HEK293 (cell line): ENCODE data around the gene COL9A1.

Experiments
- CTCF ChIA-PET: fragments of 350-600 bp; formaldehyde crosslinking; extraction: SDS; loops from one replicate; lab custom pipeline; 2021; ENCODE audit warnings: antibody characterized with exemption; lab: Yijun Ruan, JAX
- POLR2A ChIA-PET: fragments of 300-600 bp; formaldehyde crosslinking; extraction: SDS; loops from one replicate; lab custom pipeline; 2020; ENCODE audit warnings: antibody characterized with exemption, inconsistent platforms; lab: Yijun Ruan, JAX
- H3K27ac ChIP-seq: fragments of 200-500 bp; sonication (Bioruptor generic); 2 replicates; pipeline ENCODE4 v1.5.1; 2014; ENCODE audit warnings: low read depth, low read length, control low read depth, inconsistent platforms; ENCODE audit errors: extremely low read depth
- H3K36me3 ChIP-seq, 2 experiments: fragments of 200-500 bp in 1 of 2; sonication (Bioruptor generic) in 1 of 2; 1 replicate in 1 of 2; 2 replicates in 1 of 2; pipeline ENCODE4 v1.5.1; 2014 to 2017; ENCODE audit warnings: inconsistent platforms in 2 of 2, low read length in 2 of 2; ENCODE audit not compliant: control insufficient read depth in 2 of 2, insufficient read depth in 1 of 2
- H3K4me1 ChIP-seq: fragments of 200-500 bp; sonication (Bioruptor generic); 2 replicates; pipeline ENCODE4 v1.5.1; 2014; ENCODE audit warnings: mild to moderate bottlenecking, low read length, inconsistent platforms; ENCODE audit not compliant: control insufficient read depth, insufficient read depth
- H3K4me3 ChIP-seq: 2 replicates; pipeline ENCODE4 v1.5.1; 2011; ENCODE audit warnings: low read depth, mild to moderate bottlenecking, control low read depth, low read length, moderate library complexity
- H3K9me3 ChIP-seq: fragments of 200-500 bp; sonication (Bioruptor generic); 2 replicates; pipeline ENCODE4 v1.5.1; 2014; ENCODE audit warnings: low read depth, low read length, inconsistent platforms; ENCODE audit not compliant: control insufficient read depth, insufficient read depth
- GLIS2 ChIP-seq: fragments of 450-650 bp; formaldehyde crosslinking; IDR thresholded peaks from 2 replicates; pipeline ENCODE4 v1.5.1; 2016; ENCODE audit warnings: missing biosample characterization, missing genetic modification characterization
- IKZF3 ChIP-seq: fragments of 450-650 bp; IDR thresholded peaks from 2 replicates; pipeline ENCODE4 v1.5.0; 2018; ENCODE audit warnings: missing biosample characterization, mild to moderate bottlenecking, missing genetic modification characterization, moderate library complexity
- KLF10 ChIP-seq: fragments of 450-650 bp; IDR thresholded peaks from 2 replicates; pipeline ENCODE4 v1.5.1; 2018; ENCODE audit warnings: missing biosample characterization, mild to moderate bottlenecking, missing genetic modification characterization
- PRDM1 ChIP-seq: fragments of 450-650 bp; formaldehyde crosslinking; IDR thresholded peaks from 2 replicates; pipeline ENCODE4; 2016; ENCODE audit warnings: missing biosample characterization, missing genetic modification characterization
- ZEB2 ChIP-seq: fragments of 450-650 bp; formaldehyde crosslinking; IDR thresholded peaks from 2 replicates; pipeline ENCODE4 v1.5.1; 2016; ENCODE audit warnings: missing biosample characterization, missing genetic modification characterization
- ZFP69B ChIP-seq: fragments of 450-650 bp; formaldehyde crosslinking; IDR thresholded peaks from 2 replicates; pipeline ENCODE4 v1.5.1; 2016; ENCODE audit warnings: missing biosample characterization, missing genetic modification characterization
- ZNF132 ChIP-seq: fragments of 450-650 bp; formaldehyde crosslinking; IDR thresholded peaks from 2 replicates; pipeline ENCODE4 v1.5.1; 2017; ENCODE audit warnings: missing biosample characterization, missing genetic modification characterization, borderline replicate concordance
- ZNF184 ChIP-seq: fragments of 450-650 bp; IDR thresholded peaks from 2 replicates; pipeline ENCODE4 v1.5.1; 2018; ENCODE audit warnings: missing biosample characterization, mild to moderate bottlenecking, missing genetic modification characterization
- ZNF214 ChIP-seq: fragments of 450-650 bp; formaldehyde crosslinking; IDR thresholded peaks from 2 replicates; pipeline ENCODE4 v1.5.1; 2017; ENCODE audit warnings: missing biosample characterization, mild to moderate bottlenecking, missing genetic modification characterization, borderline replicate concordance
- ZNF354C ChIP-seq: fragments of 450-650 bp; formaldehyde crosslinking; IDR thresholded peaks from 2 replicates; pipeline ENCODE4 v1.5.1; 2016; ENCODE audit warnings: missing biosample characterization, missing genetic modification characterization, low read depth, borderline replicate concordance
- ZNF37A ChIP-seq: fragments of 450-650 bp; IDR thresholded peaks from 2 replicates; pipeline ENCODE4 v1.5.1; 2018; ENCODE audit warnings: missing biosample characterization, missing genetic modification characterization
- ZNF416 ChIP-seq: fragments of 450-650 bp; formaldehyde crosslinking; IDR thresholded peaks from 2 replicates; pipeline ENCODE4 v1.5.1; 2016; ENCODE audit warnings: missing biosample characterization, missing genetic modification characterization
- ZNF501 ChIP-seq: fragments of 450-650 bp; formaldehyde crosslinking; IDR thresholded peaks from 2 replicates; pipeline ENCODE4 v1.5.1; 2016; ENCODE audit warnings: missing biosample characterization, missing genetic modification characterization
- ZNF544 ChIP-seq: fragments of 450-650 bp; formaldehyde crosslinking; IDR thresholded peaks from 2 replicates; pipeline ENCODE4 v1.5.0; 2017; ENCODE audit warnings: missing biosample characterization, missing genetic modification characterization
- ZNF548 ChIP-seq: fragments of 450-650 bp; formaldehyde crosslinking; IDR thresholded peaks from 2 replicates; pipeline ENCODE4 v1.5.1; 2016; ENCODE audit warnings: missing biosample characterization, missing genetic modification characterization
- ZNF571 ChIP-seq: fragments of 450-650 bp; formaldehyde crosslinking; IDR thresholded peaks from 2 replicates; pipeline ENCODE4 v1.5.0; 2017; ENCODE audit warnings: missing biosample characterization, missing genetic modification characterization
- ZNF677 ChIP-seq: fragments of 450-650 bp; IDR thresholded peaks from 2 replicates; pipeline ENCODE4 v1.5.0; 2018; ENCODE audit warnings: missing biosample characterization, mild to moderate bottlenecking, missing genetic modification characterization, moderate library complexity
- ZNF76 ChIP-seq: fragments of 450-650 bp; formaldehyde crosslinking; IDR thresholded peaks from 2 replicates; pipeline ENCODE4; 2016; ENCODE audit warnings: low read depth, missing biosample characterization, missing genetic modification characterization, borderline replicate concordance
- TF ChIP-seq, protein P1 (sequence below): fragments of 450-650 bp; formaldehyde crosslinking; IDR thresholded peaks from 2 replicates; pipeline ENCODE4 v1.5.1; 2017; ENCODE audit warnings: missing biosample characterization, mild to moderate bottlenecking, missing genetic modification characterization, moderate library complexity
- TF ChIP-seq, protein P2 (sequence below): fragments of 450-650 bp; formaldehyde crosslinking; IDR thresholded peaks from 2 replicates; pipeline ENCODE4 v1.5.1; 2016; ENCODE audit warnings: missing biosample characterization, missing genetic modification characterization
- TF ChIP-seq, protein P3 (sequence below): fragments of 450-650 bp; formaldehyde crosslinking; IDR thresholded peaks from 2 replicates; pipeline ENCODE4 v1.5.1; 2017; ENCODE audit warnings: missing biosample characterization, missing genetic modification characterization
- TF ChIP-seq, protein P4 (sequence below): fragments of 450-650 bp; formaldehyde crosslinking; IDR thresholded peaks from 2 replicates; pipeline ENCODE4 v1.5.1; 2016; ENCODE audit warnings: missing biosample characterization, missing genetic modification characterization
- TF ChIP-seq, protein P5 (sequence below): fragments of 450-650 bp; IDR thresholded peaks from 2 replicates; pipeline ENCODE4 v1.5.1; 2018; ENCODE audit warnings: missing biosample characterization, mild to moderate bottlenecking, missing genetic modification characterization

The COL9A1 gene

DNA sequence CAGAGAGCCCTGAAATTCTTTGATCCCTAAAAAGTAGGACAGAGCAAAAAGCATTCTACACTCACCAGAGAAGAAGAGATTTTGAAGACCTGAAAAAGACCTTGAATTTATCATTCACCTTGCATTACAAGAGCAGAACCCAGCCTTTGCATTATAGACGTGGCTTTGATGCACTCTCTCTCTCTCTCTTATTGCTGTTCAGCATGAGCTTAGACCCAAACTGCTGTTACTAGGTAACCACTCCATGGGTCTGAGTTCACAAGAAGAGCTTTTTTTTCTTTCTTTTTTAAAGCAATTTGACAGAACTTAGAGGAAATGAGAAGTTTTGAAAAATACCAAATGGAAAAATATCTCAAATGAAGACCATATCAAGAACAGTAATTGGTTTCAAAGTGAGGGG lies 44.4 kb downstream of the COL9A1 start (continued):
- TF ChIP-seq, protein P1, sequence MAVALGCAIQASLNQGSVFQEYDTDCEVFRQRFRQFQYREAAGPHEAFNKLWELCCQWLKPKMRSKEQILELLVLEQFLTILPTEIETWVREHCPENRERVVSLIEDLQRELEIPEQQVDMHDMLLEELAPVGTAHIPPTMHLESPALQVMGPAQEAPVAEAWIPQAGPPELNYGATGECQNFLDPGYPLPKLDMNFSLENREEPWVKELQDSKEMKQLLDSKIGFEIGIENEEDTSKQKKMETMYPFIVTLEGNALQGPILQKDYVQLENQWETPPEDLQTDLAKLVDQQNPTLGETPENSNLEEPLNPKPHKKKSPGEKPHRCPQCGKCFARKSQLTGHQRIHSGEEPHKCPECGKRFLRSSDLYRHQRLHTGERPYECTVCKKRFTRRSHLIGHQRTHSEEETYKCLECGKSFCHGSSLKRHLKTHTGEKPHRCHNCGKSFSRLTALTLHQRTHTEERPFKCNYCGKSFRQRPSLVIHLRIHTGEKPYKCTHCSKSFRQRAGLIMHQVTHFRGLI (tag by site-specific recombination), result no peak
- TF ChIP-seq ZNF214 (tag by site-specific recombination), result no peak
- TF ChIP-seq IKZF3, result no peak
- no peak for TF ChIP-seq KLF10 (tag by site-specific recombination)

DNA sequence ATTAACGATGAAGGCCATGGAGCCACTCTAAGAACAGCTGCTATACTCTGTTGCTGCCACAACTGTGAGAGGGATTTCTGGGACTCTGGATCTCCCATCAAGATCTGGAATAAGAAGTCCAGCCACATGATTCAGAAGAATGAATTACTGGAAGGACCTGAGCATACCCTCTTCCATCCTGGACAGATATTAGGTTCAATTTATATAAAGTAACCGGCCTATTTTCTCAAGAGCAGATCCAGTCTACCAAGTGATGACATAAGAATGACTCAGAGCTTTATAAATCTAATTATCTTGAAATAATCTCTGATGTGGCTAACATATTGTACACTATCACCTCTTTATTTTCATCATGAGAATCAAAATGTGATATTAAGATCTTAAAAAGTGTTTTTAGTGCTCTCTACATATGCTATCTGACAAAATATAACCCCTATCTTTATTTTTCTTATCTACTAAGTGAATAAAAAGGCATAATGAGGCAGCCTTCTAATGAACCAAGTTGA lies 45.1 kb downstream of the COL9A1 start:
- TF ChIP-seq ZNF501 (tag by site-specific recombination) (no peak), ZNF416 (tag by site-specific recombination) (no peak), ZNF548 (tag by site-specific recombination) (no peak), ZEB2 (tag by site-specific recombination) (no peak), GLIS2 (tag by site-specific recombination) (no peak), ZFP69B (no peak), ZNF37A (tag by site-specific recombination) (no peak), ZNF544 (tag by site-specific recombination) (no peak), ZNF76 (tag by site-specific recombination) (no peak), ZNF184 (tag by site-specific recombination) (no peak), ZNF132 (tag by site-specific recombination) (no peak), ZNF677 (tag by site-specific recombination) (no peak), ZNF354C (no peak), ZNF571 (tag by site-specific recombination) (no peak), PRDM1 (tag by site-specific recombination) (no peak)
- TF ChIP-seq, protein P2, sequence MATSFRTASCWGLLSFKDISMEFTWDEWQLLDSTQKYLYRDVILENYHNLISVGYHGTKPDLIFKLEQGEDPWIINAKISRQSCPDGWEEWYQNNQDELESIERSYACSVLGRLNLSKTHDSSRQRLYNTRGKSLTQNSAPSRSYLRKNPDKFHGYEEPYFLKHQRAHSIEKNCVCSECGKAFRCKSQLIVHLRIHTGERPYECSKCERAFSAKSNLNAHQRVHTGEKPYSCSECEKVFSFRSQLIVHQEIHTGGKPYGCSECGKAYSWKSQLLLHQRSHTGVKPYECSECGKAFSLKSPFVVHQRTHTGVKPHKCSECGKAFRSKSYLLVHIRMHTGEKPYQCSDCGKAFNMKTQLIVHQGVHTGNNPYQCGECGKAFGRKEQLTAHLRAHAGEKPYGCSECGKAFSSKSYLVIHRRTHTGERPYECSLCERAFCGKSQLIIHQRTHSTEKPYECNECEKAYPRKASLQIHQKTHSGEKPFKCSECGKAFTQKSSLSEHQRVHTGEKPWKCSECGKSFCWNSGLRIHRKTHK (tag by site-specific recombination), result no peak
- TF ChIP-seq, protein P3, sequence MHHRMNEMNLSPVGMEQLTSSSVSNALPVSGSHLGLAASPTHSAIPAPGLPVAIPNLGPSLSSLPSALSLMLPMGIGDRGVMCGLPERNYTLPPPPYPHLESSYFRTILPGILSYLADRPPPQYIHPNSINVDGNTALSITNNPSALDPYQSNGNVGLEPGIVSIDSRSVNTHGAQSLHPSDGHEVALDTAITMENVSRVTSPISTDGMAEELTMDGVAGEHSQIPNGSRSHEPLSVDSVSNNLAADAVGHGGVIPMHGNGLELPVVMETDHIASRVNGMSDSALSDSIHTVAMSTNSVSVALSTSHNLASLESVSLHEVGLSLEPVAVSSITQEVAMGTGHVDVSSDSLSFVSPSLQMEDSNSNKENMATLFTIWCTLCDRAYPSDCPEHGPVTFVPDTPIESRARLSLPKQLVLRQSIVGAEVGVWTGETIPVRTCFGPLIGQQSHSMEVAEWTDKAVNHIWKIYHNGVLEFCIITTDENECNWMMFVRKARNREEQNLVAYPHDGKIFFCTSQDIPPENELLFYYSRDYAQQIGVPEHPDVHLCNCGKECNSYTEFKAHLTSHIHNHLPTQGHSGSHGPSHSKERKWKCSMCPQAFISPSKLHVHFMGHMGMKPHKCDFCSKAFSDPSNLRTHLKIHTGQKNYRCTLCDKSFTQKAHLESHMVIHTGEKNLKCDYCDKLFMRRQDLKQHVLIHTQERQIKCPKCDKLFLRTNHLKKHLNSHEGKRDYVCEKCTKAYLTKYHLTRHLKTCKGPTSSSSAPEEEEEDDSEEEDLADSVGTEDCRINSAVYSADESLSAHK (tag by site-specific recombination), result no peak
- TF ChIP-seq, protein P4, sequence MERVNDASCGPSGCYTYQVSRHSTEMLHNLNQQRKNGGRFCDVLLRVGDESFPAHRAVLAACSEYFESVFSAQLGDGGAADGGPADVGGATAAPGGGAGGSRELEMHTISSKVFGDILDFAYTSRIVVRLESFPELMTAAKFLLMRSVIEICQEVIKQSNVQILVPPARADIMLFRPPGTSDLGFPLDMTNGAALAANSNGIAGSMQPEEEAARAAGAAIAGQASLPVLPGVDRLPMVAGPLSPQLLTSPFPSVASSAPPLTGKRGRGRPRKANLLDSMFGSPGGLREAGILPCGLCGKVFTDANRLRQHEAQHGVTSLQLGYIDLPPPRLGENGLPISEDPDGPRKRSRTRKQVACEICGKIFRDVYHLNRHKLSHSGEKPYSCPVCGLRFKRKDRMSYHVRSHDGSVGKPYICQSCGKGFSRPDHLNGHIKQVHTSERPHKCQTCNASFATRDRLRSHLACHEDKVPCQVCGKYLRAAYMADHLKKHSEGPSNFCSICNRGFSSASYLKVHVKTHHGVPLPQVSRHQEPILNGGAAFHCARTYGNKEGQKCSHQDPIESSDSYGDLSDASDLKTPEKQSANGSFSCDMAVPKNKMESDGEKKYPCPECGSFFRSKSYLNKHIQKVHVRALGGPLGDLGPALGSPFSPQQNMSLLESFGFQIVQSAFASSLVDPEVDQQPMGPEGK (tag by site-specific recombination), result no peak
- TF ChIP-seq, protein P5, sequence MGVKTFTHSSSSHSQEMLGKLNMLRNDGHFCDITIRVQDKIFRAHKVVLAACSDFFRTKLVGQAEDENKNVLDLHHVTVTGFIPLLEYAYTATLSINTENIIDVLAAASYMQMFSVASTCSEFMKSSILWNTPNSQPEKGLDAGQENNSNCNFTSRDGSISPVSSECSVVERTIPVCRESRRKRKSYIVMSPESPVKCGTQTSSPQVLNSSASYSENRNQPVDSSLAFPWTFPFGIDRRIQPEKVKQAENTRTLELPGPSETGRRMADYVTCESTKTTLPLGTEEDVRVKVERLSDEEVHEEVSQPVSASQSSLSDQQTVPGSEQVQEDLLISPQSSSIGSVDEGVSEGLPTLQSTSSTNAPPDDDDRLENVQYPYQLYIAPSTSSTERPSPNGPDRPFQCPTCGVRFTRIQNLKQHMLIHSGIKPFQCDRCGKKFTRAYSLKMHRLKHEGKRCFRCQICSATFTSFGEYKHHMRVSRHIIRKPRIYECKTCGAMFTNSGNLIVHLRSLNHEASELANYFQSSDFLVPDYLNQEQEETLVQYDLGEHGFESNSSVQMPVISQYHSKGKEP, result no peak
- ChIA-PET CTCF (interaction anchor here (1.2 kb wide), 1 partner anchor 38 kb away, joined by 4 read pairs; no protein-coding TSS in a partner anchor), POLR2A (no interaction called here)
- Histone ChIP-seq H3K36me3 (no peaks in the 10 kb centered on the region), H3K4me3 (no peak overlapping the region), H3K27ac (no peak overlapping the region), H3K9me3 (no peaks in the 10 kb centered on the region), H3K4me1 (no peaks in the 10 kb centered on the region)
